Suprapubic skin (tissue), 4 donors: ENCODE results near the gene POLR3A.

ENCODE experiments used
- CTCF ChIP-seq, 2 donors: fragments of 200-600 bp in 1 of 2; fragments of 450-650 bp in 1 of 2; sonication (generic) in 1 of 2; IDR thresholded peaks; one replicate each; pipeline ENCODE4 v1.5.1; 2016 to 2019; ENCODE audit warnings: antibody characterized with exemption in 2 of 2, mild to moderate bottlenecking in 1 of 2, moderate library complexity in 1 of 2
- POLR2A ChIP-seq, 2 donors: fragments of 450-650 bp; IDR thresholded peaks; one replicate each; pipeline ENCODE4 v1.6.1; 2017; ENCODE audit warnings: antibody characterized with exemption in 2 of 2, mild to moderate bottlenecking in 2 of 2, moderate library complexity in 2 of 2
- POLR2AphosphoS5 ChIP-seq, 3 donors: sonication (generic); formaldehyde crosslinking; IDR thresholded peaks; one replicate each; pipeline ENCODE4 v1.6.1; 2017; ENCODE audit warnings: antibody characterized with exemption in 3 of 3

- TF ChIP-seq CTCF (IDR thresholded peaks at IDR 0.05) (no peak), POLR2A (IDR thresholded peaks at IDR 0.05) (no peak), POLR2AphosphoS5 (IDR thresholded peaks at IDR 0.05) (no peak)
These were observed 106.6 kb downstream of the POLR3A start for GRCh38 chr10:77922566-77923179.
